GM12891 (cell line): ENCODE measurements around the gene CCDC136.

Experiments
- DNase-seq: peaks from one replicate; pipeline ENCODE4 v3.0.0; 2011; ENCODE audit warnings: low spot score; ENCODE audit not compliant: insufficient read length
- FAIRE-seq: peaks from 2 replicates; lab custom pipeline; 2011; peaks lifted over from hg19 to GRCh38; lab: Jason Lieb, UNC
- PAX5 ChIP-seq: IDR thresholded peaks from 2 replicates; pipeline ENCODE4 v1.6.1; 2011; ENCODE audit warnings: low read length, moderate library complexity, mild to moderate bottlenecking; ENCODE audit not compliant: insufficient read depth, severe bottlenecking
- POLR2A ChIP-seq: IDR thresholded peaks from 2 replicates; pipeline ENCODE4 v1.6.1; 2011; ENCODE audit warnings: low read depth, low read length, control low read depth
- POLR2AphosphoS5 ChIP-seq: IDR thresholded peaks from 2 replicates; pipeline ENCODE4 v1.6.1; 2011; ENCODE audit warnings: low read depth, low read length, control low read depth
- POU2F2 ChIP-seq: IDR thresholded peaks from 2 replicates; pipeline ENCODE4 v1.6.1; 2011; ENCODE audit warnings: low read depth, mild to moderate bottlenecking, control low read depth, low read length, moderate library complexity
- SPI1 ChIP-seq: IDR thresholded peaks from 2 replicates; pipeline ENCODE4 v1.6.1; 2011; ENCODE audit warnings: low read depth, low read length, control low read depth
- TAF1 ChIP-seq: IDR thresholded peaks from 2 replicates; pipeline ENCODE4 v1.6.1; 2011; ENCODE audit warnings: low read depth, low read length, control low read depth

The CCDC136 gene

GRCh38 chr7:128835790-128836641 is 44.2 kb downstream of the CCDC136 start:
- FAIRE-seq (no peak), DNase-seq (peak; percentile 11)
- TF ChIP-seq SPI1 (no peak), POLR2A (no peak), POLR2AphosphoS5 (no peak), TAF1 (no peak)

GRCh38 chr7:128836729-128837348 is 45.1 kb downstream of the CCDC136 start:
- peak; percentile 12 for DNase-seq
- TF ChIP-seq POU2F2 (no peak), POLR2A (no peak), POLR2AphosphoS5 (no peak), PAX5 (no peak), SPI1 (no peak), TAF1 (no peak)
- no peak for FAIRE-seq

GRCh38 chr7:128837521-128837921 is 45.8 kb downstream of the CCDC136 start:
- no peak for FAIRE-seq
- no peak for TF ChIP-seq TAF1
- no peak for TF ChIP-seq POLR2AphosphoS5
- TF ChIP-seq SPI1, result no peak

GRCh38 chr7:128838109-128838779 is 46.5 kb downstream of the CCDC136 start:
- TF ChIP-seq POLR2A (no peak), SPI1 (no peak), TAF1 (no peak), POLR2AphosphoS5 (no peak), PAX5 (no peak), POU2F2 (no peak)
- DNase-seq (no peak), FAIRE-seq (no peak)

More at GRCh38 chr7:128837521-128837921, 45.8 kb downstream of the CCDC136 start:
- DNase-seq, result no peak

- TF ChIP-seq SPI1 (no peak), POLR2A (no peak), PAX5 (no peak), TAF1 (no peak), POLR2AphosphoS5 (no peak), POU2F2 (no peak)
- DNase-seq (no peak), FAIRE-seq (no peak)
Measured at GRCh38 chr7:128838981-128839731, 47.4 kb downstream of the CCDC136 start.

GRCh38 chr7:128839751-128840177 is 48.0 kb downstream of the CCDC136 start:
- FAIRE-seq (no peak), DNase-seq (no peak)
- no peak for TF ChIP-seq SPI1
- no peak for TF ChIP-seq POU2F2
- TF ChIP-seq POLR2A, result no peak
- TF ChIP-seq PAX5, result no peak

- no peak for DNase-seq
- no peak for FAIRE-seq
- no peak for TF ChIP-seq POU2F2
- no peak for TF ChIP-seq PAX5
- no peak for TF ChIP-seq POLR2A
- TF ChIP-seq TAF1, result no peak
- TF ChIP-seq SPI1, result no peak
- TF ChIP-seq POLR2AphosphoS5, result no peak
Measured at GRCh38 chr7:128840326-128841170, 48.8 kb downstream of the CCDC136 start.

GRCh38 chr7:128841171-128841690 is 49.5 kb downstream of the CCDC136 start:
- DNase-seq (no peak), FAIRE-seq (peak; percentile 76)
- TF ChIP-seq SPI1 (no peak), POU2F2 (no peak), POLR2AphosphoS5 (no peak), TAF1 (no peak), PAX5 (no peak), POLR2A (no peak)

GRCh38 chr7:128841921-128842673 is 50.3 kb downstream of the CCDC136 start:
- no peak for TF ChIP-seq POLR2A
- no peak for TF ChIP-seq TAF1
- no peak for TF ChIP-seq PAX5
- no peak for TF ChIP-seq POLR2AphosphoS5
- no peak for TF ChIP-seq SPI1
- no peak for TF ChIP-seq POU2F2
- FAIRE-seq (peak; percentile 91), DNase-seq (peak; percentile 93)
